ELF-1 (cell line): Measurements from ENCODE around the gene GRK3.

Source experiments
- DNase-seq: peaks from one replicate; pipeline ENCODE4 v3.0.0-alpha.2; 2016; ENCODE audit warnings: low read depth, low spot score

GRK3 gene

DNA sequence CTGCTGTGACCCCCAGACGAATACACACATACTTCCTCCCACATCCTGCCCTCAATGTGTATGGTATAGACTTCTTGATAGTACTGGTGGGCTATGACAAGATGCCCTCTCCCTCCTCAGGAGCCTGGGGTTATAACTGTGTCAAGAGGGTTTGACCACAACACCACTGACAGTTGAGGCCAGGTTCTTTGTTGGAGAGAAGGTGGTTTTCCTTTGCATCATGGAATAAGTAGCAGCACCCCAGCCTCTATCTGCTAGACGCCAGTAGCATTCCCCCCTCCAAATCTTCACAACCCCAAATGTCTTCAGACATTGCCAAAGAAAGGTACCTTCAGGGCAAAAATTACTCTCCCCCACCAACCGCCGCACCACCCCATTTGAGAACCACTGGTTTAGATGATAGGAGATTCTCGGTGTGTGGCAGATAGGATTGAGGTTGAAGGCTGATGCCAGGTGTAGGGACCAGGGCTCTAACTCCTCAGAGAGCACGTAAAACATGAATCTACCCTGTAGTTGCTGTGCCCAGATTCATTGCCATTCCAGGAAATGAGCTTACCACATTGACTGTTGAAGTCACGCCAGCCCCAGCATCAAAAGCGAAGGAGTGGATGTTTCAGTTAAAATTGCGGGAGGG, 172.0 kb downstream of the GRK3 start:
- DNase-seq, result no peak

DNA sequence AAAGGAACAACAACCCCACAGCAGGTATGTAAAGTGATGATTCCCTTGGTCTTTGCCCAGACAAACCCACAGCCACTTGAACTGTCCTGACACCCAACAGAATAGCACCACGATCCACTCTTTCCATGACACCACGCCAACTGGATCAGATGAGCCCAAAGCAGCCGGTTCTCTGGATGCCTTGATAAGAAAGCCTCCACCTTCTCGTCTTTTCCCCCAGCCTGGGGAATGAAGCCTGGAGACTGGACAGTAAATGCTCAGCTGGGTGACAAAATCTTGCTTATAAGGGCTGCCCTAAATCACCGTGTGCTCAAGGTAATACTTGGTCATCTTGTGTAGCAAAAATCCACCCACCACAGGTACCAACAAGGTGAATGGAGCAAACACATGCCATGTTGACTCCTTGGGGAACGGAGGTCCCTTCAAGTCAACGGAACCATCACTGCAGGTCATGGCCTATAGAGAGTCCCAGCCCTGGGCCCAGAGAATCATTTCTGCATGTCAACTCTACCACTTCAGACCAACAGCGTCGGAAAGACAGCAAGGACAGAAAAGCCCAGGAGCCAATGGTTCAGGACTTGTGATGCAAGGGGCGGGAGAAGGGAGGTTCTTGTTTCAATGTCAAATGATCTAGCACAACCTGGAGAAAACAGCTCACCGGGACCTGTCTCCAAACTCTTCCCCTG, 175.3 kb downstream of the GRK3 start:
- no peak for DNase-seq

DNA sequence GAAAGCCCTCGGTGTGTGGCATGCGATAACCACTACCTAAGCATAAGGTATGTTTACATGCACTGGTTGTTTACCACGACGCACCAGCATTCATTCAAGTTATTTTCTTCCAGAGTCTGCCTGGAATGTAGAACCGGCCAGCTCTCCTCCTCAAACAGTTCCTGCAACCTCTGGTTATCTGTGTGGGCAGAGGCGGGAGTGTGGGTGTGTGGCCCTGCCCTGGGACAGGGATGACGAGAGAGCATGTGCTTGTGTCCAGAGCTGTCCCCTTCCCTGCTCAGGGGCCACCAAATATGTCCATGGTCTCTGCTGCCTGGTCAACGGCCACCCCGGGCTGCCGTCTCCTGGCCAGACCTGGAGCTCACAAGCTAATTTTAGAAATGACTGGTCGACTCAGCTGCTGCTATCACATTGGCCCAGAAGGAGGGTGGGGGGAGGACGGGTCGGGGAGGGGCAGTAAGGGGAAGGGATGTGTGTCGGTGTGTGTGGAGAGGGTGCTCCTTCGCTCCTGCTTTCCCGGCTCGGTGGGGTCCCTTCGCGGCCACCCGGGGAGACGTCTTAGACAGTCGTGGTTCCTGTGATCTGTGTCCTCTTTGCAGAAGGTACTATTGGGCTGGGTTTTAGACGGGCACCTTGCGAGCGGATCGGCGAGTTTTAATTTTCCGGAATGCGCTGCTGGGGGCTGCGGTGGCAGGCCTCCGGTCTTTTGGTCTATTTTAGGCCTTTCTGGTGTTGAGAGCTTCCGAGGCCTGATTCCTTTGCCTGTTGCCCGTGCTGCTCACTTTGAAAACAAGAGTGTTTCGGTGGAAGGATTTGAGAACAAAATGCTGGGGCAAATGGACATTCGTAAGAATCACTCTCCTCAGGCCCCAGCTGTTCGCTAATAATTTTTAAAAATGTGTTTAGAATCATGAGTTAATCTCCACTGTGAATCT, 177.5 kb downstream of the GRK3 start, which contains the start of gene MYO18B:
Gene MYO18B (plus strand): TSS at position 497 of the 935 bp plus-strand sequence. CDS start 18,905 bp downstream, outside the sequence.
- no peak for DNase-seq

DNA sequence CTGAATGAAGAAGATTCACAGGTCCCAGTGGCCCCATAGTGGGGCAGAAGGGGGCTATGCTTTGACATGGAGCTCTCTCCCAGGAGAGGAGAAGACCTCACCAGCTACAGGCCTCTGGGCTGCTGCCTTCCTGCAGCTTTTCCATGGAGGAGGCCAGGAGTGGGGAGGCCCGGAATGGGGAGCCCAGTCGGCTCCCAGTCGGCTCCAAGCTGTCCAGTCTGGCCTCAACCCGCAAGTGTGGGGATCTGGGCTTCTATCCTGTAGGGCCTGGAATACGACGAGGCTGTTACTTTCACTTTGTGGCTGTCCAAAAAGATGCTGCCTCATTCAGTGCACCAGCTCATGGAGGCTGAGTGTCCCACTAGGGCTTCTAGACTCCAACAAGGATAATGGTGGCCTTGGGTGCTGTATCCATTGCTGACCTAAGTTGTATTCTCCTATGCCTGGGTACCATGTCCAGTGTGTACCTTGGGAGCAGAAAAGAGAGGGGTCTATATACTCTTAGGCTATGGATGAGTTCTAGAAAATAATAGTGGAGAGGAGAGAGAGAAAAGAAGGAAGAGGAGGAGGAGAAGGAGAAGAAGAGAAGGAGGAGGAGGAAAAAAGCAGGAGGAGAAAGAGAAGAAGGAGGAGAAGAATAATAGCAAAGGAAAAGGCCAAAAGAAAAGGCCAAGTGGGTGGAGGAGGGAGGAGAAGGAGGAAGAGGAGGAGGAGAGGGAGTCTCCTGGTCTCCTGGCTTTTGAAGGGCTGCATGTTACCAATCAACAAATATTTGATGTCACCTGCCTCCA, 178.6 kb downstream of the GRK3 start:
- no peak for DNase-seq

DNA sequence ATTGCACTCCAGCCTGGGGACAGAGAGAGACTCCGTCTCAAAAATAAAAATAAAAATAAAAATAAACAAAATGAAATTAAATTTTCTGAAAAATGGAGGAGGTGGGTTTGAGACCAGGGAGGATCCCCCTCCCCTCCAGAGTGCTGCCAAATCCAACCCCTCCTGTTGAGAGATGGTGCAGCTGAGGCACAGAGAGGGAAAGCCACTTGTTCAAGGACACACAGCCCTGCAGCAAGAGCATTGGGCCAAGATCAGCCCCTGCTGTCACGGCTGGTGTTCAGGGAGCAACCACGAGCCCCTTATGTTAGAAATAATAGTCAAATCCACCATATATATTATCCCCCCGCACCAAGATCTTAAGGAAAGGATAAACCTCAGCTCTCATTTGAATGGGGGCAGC, 180.2 kb downstream of the GRK3 start:
- no peak for DNase-seq

DNA sequence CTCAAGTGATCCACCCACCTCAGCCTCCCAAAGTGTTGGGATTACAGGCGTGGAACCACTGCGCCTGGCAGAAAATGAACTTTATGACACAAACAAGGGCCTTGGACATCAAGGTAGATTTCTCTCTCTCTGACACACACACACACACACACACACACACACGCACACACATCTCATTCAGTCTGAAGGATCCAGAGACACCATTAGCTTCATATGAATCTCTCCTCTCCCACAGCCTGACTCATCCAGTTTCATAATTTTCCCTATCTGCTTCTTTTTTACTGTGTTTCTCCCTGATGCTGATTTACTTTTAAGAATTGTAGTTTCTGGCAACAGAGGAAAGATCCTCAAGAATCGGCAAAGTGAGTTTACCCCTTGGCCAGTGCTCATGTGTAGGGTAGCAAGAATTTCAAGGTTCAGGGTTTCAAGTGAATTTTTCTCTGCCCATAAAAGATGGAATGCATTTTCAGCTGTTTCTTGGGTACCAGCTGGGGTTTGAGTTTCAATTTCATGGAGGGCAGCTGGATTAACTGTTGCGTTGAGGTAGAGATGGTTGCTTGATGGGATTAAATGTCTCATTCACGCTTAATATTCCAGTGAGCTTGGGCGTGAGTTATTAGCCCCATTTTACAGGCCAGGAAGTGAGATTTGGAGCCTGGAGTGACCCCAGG, 181.0 kb downstream of the GRK3 start:
- no peak for DNase-seq

DNA sequence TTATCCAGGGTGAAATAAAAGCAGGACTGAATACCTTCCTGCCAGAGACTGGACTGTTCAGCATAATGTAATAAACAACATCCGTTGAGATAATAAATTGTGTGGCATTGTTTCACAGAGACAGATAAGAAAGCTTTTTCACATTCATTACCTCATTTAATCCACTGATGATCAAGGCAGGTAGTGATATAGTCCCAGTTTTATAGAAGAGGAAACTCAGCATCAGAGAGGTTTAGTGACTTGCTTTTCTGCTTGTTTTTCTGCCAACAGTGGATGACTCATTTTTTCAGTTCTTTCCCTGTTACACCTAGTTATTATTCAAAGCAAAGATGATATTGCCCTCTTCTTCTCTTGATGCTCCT, 181.5 kb downstream of the GRK3 start:
- DNase-seq, result no peak

DNA sequence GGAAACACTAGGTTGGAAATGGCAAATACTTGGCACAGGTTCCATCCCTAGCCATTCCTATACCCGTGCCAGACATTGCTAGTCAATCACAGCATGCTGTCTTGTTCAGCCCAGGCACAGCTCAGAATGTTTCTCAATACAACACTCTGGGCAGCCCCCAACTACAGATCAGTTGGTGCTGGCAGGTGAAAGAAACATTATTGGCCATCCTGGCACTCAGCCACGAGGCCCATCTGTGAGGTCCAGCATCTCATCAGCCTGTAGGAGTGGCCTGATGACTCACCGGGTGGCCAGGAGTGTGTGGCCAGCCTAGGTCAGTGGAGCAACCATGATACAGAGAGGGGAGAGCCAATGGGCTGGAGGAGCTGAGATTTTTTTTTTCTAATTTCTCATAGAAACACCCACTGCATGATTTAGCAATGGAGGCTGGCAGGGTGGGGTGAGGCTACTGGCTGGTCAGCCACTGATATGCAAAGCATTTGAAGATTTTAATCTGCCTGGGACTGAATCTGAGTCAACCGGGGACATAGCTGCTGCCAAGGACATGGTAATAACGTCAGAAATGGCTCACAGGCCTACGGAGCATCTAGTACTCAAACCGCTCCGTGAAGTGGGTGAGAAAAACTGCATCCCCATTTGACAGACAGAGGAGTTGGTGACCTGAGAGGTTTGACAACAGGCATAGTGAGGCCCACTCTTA, 182.9 kb downstream of the GRK3 start:
- no peak for DNase-seq

DNA sequence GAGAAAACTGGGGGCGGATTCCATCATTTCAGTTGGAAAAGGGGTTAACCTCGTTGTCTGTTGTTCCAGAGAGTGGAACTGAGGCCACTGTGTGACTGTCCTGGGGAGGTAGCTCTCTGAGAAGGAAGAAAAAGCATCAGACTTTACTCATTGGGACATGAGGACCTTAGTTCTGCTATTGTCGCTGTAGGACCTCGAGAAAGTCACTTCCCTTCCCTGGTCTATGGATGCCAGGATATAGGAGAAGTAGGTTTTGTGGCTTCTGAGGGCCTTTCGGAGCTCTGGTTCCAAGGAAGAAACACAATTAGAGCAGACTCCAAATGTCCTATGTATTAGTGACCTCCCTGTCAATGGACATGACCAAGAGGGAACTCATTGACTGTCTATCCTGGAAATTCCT, 183.7 kb downstream of the GRK3 start:
- DNase-seq, result no peak

DNA sequence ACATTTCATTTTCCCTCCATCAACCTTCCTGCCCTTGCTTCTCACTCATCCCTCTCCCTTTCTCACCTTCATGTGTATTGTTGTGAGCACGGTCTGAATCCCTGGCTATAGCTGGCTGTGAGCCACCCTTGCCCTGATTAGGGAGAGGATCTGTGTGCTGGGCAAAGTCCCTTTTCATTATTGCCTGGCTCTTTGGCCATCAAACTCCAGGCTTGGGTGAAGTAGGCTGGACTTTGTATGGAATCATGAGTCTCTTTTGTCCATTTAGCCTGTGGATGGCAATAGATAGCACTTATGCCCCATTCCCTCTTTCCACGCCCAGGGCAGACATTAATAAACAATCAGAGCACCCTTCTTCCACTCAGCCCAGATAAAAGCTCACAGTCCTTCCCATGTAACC, 184.2 kb downstream of the GRK3 start:
- no peak for DNase-seq

DNA sequence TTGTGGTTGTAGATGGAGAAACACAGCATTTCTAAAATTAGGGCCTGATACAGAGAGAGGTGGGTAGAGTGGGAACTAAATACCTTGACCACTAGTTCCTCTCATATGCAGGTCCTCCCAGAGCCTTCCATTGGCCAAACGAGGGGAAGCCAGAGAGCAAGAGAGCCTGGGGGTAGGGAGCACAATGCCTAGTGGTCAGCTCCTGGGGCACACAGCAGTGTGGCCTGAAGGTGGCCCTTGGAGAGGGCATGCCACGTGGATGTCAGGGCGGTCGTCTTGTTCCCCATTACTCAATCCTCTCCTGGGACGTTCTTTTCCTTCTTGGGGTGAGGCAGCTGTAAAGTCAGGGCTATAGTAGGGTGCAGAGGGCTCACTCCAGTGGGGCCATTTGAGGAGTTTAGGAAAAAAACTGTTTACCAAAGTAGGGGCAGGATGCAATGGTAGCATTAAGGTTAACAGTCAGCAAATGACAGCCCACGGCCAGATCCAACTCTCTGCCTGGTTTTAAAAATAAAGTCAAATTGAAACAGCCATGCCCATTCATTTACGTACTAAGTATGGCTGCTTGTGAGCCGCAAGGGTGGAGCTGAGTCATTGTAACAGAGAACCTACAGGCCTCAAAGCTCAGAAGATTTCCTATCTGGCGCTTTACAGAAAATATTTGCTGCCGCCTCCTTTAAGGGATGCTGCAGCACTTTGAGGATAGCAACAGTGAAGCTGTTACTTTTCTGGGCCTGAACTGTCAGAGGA, 185.1 kb downstream of the GRK3 start:
- DNase-seq, result no peak

DNA sequence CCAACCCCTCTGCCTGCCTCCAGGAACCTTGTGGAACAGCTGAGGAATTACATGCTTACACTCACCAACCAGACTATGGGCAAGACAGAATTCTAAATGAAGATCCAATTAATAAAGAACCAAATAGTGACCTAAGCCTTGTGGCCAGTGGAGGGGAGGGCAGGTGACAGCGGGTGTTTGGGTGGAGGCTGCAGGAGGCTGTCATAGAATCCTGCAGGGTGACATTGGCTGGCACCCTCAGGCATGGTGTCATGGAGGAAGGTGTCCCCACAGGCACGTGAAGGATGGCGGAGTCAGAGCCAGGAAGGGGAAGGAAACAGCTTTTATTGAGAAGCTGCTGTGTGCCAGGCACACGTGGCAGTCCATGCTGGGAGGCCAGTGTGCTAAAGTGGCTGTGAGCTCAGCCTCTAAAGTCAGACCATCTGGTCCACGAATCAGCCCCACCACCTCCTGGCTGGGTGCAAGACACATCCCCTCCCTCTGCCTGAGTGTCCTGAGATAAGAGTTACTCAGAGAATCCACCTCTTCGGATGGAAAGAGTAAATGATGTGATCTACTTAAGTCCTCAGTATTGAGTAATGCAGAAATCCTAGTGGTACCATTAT, 186.2 kb downstream of the GRK3 start:
- DNase-seq, result no peak

DNA sequence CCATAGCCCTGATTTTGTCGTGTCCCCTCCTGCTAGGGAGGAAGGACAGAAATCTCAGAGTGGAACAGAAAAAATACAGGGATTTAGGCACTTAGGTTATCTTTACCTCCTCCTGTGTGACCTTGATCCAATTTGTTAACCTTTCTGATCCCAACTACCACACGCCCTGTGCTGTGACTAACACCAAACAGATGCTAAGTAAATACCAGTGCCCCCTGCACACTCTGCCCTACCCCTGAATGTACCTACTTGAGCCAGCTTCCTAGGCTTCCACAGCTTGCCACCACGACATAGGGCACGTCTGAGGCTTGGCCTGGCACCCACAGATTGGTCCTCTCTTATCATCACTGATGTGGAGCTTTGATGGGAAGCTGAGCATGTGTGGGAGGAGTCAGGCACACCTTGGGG, 186.7 kb downstream of the GRK3 start:
- DNase-seq, result no peak

DNA sequence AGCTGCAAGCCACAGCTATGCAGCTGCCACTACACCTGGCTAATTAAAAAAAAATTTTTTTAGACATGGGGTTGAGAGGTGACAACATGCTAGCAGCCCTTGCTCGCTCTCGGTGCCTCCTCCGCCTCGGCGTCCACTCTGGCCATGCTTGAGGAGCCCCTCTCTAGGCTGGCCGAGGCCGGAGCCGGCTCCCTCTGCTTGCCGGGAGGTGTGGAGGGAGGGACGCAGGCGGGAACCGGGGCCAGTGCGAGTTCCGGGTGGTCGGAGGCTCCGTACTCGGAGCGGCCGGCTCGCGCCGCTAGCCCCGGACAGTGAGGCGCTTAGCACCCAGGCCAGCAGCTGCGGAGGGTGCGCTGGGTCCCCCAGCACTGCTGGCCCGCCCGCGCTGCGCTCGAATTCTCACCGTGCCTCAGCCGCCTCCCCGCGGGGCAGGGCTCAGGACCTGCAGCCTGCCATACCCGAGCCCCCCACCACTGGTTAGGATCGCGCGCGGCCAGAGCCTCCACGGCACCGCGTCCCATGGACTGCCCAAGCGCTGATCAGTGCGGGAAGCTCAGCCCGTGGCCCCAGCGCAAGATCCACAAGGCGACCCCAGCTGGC, 188.2 kb downstream of the GRK3 start:
- DNase-seq, result peak; percentile 26

DNA sequence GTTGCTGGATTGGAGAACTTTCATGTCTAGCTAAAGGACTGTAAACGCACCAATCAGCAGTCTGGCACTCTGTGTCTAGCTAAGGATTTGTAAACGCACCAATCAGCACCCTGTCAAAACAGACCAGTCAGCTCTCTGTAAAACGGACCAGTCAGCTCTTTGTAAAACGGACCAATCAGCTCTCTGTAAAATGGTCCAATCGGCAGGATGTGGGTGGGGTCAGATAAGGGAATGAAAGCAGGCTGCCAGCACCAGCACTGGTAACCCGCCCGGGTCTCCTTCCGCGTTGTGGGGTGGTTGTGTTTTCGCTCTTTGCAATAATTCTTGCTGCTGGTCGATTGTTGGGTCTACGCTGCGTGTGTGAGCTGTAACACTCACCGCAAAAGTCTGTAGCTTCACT, 188.8 kb downstream of the GRK3 start:
- peak; percentile 45 for DNase-seq

DNA sequence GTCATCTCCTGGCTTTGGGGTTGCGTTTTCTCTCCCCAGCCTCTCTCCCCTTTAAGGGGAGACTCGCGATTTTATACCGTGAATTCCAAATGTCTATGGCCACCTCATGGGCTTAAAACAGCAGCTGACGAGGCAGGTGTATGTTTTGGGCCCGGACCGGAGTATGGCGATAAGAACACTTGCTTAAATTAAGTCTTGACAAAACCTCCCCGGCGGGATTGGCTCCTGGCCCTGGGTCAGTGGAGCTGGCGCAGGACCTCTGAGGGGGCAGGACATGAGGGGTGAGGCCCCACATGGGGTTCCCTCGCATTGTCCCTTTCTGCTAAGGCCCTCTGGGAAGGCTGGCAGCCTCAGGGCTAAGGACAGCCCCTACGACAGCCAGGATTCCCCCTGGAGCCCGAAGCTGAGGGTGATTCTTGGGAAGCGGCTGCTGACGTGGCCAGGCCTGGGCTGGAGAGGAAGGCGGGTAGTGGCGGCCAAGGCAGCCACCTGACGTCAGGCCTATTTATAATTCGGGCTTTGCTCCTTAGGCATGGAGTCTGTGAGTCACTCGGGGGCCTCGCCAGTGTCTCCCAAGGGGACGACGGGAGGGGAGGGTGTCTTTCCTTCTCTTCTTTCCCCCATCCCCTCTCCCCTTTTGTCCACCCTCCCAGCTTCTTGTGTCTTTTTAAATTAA, 190.2 kb downstream of the GRK3 start:
- DNase-seq, result peak; percentile 13

DNA sequence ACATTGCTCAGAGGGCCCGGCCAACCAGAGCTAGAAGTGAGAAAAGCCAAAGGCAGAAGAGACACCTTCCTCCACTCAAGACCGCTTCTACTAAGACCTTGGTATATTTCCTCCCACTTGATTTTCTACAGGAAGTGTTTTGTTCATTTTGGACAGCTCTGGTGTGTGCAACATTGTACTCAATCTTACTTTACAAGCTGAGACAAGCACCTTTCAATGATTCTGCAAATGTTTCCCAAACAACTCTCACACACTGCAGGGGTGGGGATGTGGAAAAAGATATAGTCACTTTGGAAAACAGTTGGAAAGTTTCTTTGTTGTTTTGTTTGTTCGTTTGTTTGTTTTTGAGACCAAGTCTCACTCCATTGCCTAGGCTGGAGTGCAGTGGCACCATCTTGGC, 193.2 kb downstream of the GRK3 start:
- no peak for DNase-seq

DNA sequence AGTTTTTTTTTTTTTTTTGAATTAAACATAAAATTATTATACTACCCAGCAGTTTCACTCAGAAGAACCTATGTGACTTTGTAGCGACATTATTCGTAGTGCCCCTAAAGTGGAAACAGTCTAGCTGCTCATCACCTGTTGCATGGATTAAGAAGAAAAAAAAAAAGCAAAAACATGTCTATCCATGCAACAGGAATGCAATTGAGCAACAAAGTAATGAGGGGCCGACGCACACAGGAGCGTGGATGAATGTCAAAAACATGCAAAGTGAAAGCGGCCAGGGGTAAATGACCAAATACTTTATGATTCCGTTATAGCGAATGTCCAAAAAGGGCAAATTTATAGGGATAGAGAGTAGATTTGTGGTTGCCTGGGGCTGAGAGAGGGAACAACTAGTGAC, 193.8 kb downstream of the GRK3 start:
- no peak for DNase-seq
